Activated B cell treated with CpG ODN at 0.5 μM for 24 hours (primary cell): ENCODE results near the gene NUCKS1. TPM values are rescaled to one million over a fixed set of nuclear protein-coding genes. Genes with fewer than 3 reads are reported as not detected.

Source experiments
- ATAC-seq: fragments of 200-7000 bp; cut with Tn5 transposase; one replicate; pipeline ENCODE4 v1.10.0; 2021; ENCODE audit warnings: low read depth, mild to moderate bottlenecking, moderate library complexity
- CTCF ChIA-PET: fragments of 350-600 bp; sonication (Branson Sonifier 250); formaldehyde crosslinking; loops from one replicate; lab custom pipeline; 2021; ENCODE audit warnings: antibody characterized with exemption; lab: Charles Lee
- POLR2A ChIA-PET: fragments of 350-600 bp; sonication (Branson Sonifier 250); formaldehyde crosslinking; loops from one replicate; lab custom pipeline; 2021; ENCODE audit warnings: antibody characterized with exemption; lab: Charles Lee
- DNase-seq: peaks from one replicate; pipeline ENCODE4 v3.0.0; 2022
- H3K27ac Mint-ChIP-seq: one replicate; pipeline ENCODE4 v1.8.0; 2020; ENCODE audit warnings: mixed read lengths
- H3K27me3 Mint-ChIP-seq: one replicate; pipeline ENCODE4 v1.8.0; 2021; ENCODE audit warnings: mixed read lengths
- H3K36me3 Mint-ChIP-seq: one replicate; pipeline ENCODE4 v1.8.0; 2021; ENCODE audit warnings: low read depth, mixed read lengths
- H3K4me1 Mint-ChIP-seq: one replicate; pipeline ENCODE4 v1.8.0; 2021; ENCODE audit warnings: mixed read lengths
- H3K4me3 Mint-ChIP-seq: one replicate; pipeline ENCODE4 v1.8.0; 2020; ENCODE audit warnings: mild to moderate bottlenecking, mixed read lengths
- H3K9me3 Mint-ChIP-seq: one replicate; pipeline ENCODE4 v1.8.0; 2020; ENCODE audit warnings: mixed read lengths
- intact Hi-C: fragments of 100-400 bp; cut with micrococcal nuclease; formaldehyde crosslinking; loops from one replicate; pipeline ENCODE4 v1.15.1; 2024
- total RNA-seq: library from RNA; stranded (reverse); gene quantifications from 2 replicates; pipeline ENCODE4 v1.2.3, GENCODE V29; 2022
- TF ChIP-seq, protein P1 (sequence below): fragments of 200-600 bp; IDR thresholded peaks from one replicate; pipeline ENCODE4 v1.8.0; 2022; ENCODE audit warnings: antibody characterized with exemption, mild to moderate bottlenecking

The NUCKS1 gene
- total RNA-seq, 1 donor from 2014 or later, result 113 TPM

DNA sequence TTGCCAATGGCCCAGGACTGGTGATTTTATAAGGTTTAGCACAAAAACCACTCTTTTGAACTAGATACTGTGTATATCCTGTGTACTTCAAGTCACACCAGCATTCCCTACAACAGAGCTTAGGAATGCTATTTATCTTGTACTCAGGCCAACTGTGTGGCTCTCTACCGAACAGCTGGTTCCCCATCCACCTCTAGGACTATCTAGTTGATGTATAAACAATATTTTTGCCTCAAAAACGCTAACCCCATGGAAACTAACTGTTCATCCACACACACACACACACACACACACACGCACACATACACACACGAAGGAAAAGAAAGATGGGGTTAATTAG is 41.0 kb downstream of the NUCKS1 start:
- TF ChIP-seq, protein P1, sequence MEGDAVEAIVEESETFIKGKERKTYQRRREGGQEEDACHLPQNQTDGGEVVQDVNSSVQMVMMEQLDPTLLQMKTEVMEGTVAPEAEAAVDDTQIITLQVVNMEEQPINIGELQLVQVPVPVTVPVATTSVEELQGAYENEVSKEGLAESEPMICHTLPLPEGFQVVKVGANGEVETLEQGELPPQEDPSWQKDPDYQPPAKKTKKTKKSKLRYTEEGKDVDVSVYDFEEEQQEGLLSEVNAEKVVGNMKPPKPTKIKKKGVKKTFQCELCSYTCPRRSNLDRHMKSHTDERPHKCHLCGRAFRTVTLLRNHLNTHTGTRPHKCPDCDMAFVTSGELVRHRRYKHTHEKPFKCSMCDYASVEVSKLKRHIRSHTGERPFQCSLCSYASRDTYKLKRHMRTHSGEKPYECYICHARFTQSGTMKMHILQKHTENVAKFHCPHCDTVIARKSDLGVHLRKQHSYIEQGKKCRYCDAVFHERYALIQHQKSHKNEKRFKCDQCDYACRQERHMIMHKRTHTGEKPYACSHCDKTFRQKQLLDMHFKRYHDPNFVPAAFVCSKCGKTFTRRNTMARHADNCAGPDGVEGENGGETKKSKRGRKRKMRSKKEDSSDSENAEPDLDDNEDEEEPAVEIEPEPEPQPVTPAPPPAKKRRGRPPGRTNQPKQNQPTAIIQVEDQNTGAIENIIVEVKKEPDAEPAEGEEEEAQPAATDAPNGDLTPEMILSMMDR, result no peak
- Mint-ChIP-seq H3K27ac (no peak overlapping the region), H3K9me3 (no peaks in the 10 kb centered on the region), H3K36me3 (peaks cover 7% of the 10 kb centered on the region), H3K4me1 (peaks cover 34% of the 10 kb centered on the region), H3K27me3 (no peaks in the 10 kb centered on the region), H3K4me3 (no peak overlapping the region)
- ChIA-PET CTCF (interaction anchor here (1.0 to 16.4 kb wide), 6 partner anchors 29 to 269 kb away, joined by 3 to 628 read pairs (median 34); partner anchors contain the start of gene SLC45A3), POLR2A (interaction anchor here (1.3 to 3.7 kb wide), 3 partner anchors 39 to 50 kb away, joined by 3 to 40 read pairs (median 4); no protein-coding TSS in a partner anchor)
- ATAC-seq (no peak), DNase-seq (no peak)
- intact Hi-C loops, result no loop called here

DNA sequence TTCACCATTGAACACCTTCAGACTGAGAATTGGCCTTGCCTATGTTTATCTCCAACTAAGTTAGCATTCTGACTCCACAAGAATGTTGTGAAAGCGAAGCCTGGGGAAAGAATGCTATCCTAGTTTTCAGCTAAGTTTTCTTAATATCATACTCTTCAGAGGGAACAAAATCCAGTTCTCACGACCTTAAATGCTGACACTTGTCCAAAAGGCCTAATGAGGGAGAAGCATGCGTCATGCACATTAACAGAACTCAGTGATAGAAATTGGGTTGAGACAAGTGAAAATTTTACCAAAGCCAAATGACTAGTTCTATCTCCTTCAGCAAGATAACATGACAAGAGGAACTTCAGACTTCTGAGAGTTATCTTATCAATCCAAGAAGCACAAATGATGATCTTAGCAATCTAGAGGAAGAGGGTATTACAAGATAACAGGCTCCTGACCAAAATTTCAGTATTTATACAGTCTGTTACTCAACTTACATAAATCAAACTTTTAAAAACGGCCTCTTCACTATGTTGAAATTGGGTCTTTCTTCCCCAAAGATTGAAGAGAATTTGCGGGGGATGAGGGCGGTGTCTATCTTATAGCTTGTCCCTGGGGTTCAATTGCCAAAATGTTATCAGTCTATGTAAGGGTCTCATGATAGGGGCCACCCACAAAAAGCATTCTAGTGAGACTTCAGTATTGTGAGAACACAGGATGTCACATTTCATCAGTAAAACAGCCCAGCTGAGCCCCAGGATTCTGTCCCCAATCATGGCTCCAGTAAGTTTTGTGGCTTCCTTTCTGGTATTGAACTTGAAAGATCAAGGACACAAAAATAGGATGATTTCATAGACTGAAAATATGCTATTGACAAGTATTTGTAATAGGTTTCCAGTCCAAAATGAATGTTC is 43.1 kb downstream of the NUCKS1 start:
- CTCF ChIA-PET, result interaction anchor here (1.4 to 16.4 kb wide), 2 partner anchors 44 to 184 kb away, joined by 3 to 628 read pairs; no protein-coding TSS in a partner anchor
- POLR2A ChIA-PET, result interaction anchor here (0.6 kb wide), 1 partner anchor 28 kb away, joined by 6 read pairs; no protein-coding TSS in a partner anchor
- Mint-ChIP-seq H3K36me3 (peaks cover 7% of the 10 kb centered on the region), H3K4me3 (no peak overlapping the region), H3K27me3 (no peaks in the 10 kb centered on the region), H3K27ac (no peak overlapping the region), H3K9me3 (no peaks in the 10 kb centered on the region), H3K4me1 (peaks cover 46% of the 10 kb centered on the region)
- DNase-seq, result no peak
- TF ChIP-seq, protein P1, result no peak
- intact Hi-C loops, result loop anchor here (2.0 kb wide), 1 partner anchor 14 kb away; no protein-coding TSS in a partner anchor
- ATAC-seq, result no peak

DNA sequence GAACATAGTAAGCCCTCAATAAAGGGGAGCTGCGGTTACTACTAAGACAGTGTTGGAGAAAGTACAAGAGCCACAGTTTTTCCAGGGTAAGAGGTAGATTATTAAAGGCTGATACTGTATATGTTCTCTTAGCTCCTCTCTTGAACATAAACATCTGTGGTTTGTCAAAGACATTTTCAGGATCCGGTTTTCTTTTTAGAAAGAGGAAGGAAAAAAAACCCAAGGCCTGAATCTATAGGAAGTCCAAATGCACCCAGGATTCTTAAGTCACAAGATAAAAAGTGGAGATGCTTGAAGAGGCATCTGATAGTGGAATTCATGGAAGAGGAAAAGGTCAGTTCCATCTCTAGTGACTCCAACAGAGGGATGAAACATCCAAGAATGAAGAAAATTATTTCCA is 45.1 kb downstream of the NUCKS1 start:
- H3K36me3 Mint-ChIP-seq, result peaks cover 7% of the 10 kb centered on the region
- ChIA-PET POLR2A (no interaction called here), CTCF (interaction anchor here (1.1 to 16.4 kb wide), 2 partner anchors 42 to 272 kb away, joined by 4 to 628 read pairs; no protein-coding TSS in a partner anchor)
- TF ChIP-seq, protein P1, result no peak
- peaks cover 38% of the 10 kb centered on the region for H3K4me1 Mint-ChIP-seq
- ATAC-seq (no peak), DNase-seq (no peak)
- no peaks in the 10 kb centered on the region for H3K27me3 Mint-ChIP-seq
- H3K27ac Mint-ChIP-seq, result peak overlapping the region; percentile 24
- intact Hi-C loops, result no loop called here
- H3K4me3 Mint-ChIP-seq, result peak overlapping the region; percentile 39
- no peaks in the 10 kb centered on the region for H3K9me3 Mint-ChIP-seq

DNA sequence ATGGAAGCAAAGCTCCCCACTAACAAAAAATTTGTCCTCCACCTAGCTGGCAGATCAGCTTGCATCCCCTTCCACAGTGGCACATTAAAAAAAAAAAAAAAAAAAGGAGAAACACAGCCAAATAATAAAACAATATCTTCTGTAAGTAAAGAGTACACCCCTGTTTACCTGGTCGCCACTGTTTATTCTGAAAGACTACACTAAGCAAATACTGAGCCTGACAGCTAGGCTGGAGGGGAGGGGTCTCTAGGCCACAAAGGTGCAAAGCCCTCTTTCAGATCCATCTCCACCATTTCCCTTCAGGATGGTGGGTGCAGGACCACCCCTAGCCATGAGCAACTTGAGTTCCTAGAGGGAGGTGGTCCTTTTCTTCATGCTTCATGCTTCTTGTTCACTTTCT is 46.9 kb downstream of the NUCKS1 start:
- H3K36me3 Mint-ChIP-seq, result no peaks in the 10 kb centered on the region
- ChIA-PET POLR2A (interaction anchor here (0.7 to 0.9 kb wide), 4 partner anchors 15 to 430 kb away, joined by 3 to 5 read pairs (median 4); no protein-coding TSS in a partner anchor), CTCF (interaction anchor here (16.4 kb wide), 1 partner anchor 41 kb away, joined by 628 read pairs; no protein-coding TSS in a partner anchor)
- no peak overlapping the region for H3K4me3 Mint-ChIP-seq
- ATAC-seq (no peak), DNase-seq (no peak)
- H3K4me1 Mint-ChIP-seq, result peaks cover 38% of the 10 kb centered on the region
- TF ChIP-seq, protein P1, result no peak
- H3K27ac Mint-ChIP-seq, result no peak overlapping the region
- no peaks in the 10 kb centered on the region for H3K27me3 Mint-ChIP-seq
- intact Hi-C loops, result no loop called here
- H3K9me3 Mint-ChIP-seq, result no peaks in the 10 kb centered on the region

DNA sequence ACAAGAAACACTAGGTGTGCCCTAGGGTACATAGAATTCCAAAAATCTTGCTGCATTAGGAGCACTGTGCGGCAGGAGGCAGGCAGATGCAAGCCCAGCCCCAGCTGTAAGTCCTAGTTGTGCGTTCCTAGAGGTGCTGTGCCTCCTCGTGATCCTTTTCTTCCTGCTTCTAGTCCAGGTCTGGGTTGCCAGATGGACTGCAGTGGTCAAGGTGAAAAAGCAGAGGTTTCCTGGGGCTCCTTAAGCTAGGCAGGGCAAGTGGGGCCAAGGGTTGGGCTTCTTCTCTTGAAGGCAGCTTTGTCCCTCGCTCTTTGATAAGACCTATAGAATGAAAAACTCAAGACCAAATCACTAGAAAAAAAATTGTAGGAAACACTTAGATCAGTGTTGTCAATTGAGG is 48.1 kb downstream of the NUCKS1 start:
- ChIA-PET POLR2A (no interaction called here), CTCF (interaction anchor here (0.5 to 16.4 kb wide), 2 partner anchors 39 to 200 kb away, joined by 3 to 628 read pairs; no protein-coding TSS in a partner anchor)
- intact Hi-C loops, result no loop called here
- ATAC-seq (no peak), DNase-seq (no peak)
- H3K4me1 Mint-ChIP-seq, result peaks cover 36% of the 10 kb centered on the region
- H3K36me3 Mint-ChIP-seq, result no peaks in the 10 kb centered on the region
- H3K9me3 Mint-ChIP-seq, result no peaks in the 10 kb centered on the region
- H3K27ac Mint-ChIP-seq, result no peak overlapping the region
- no peak overlapping the region for H3K4me3 Mint-ChIP-seq
- TF ChIP-seq, protein P1, result no peak
- H3K27me3 Mint-ChIP-seq, result peaks cover 6% of the 10 kb centered on the region
